Neutrophil (primary cell): ENCODE data around the gene TRAIP.

Source experiments
- H3K27ac ChIP-seq: fragments of 200-600 bp; sonication (generic); 2 replicates; pipeline ENCODE4 v1.5.1; 2016; ENCODE audit warnings: mild to moderate bottlenecking, moderate library complexity
- H3K27me3 ChIP-seq: fragments of 200-600 bp; sonication (generic); 2 replicates; pipeline ENCODE4 v1.6.0; 2016; ENCODE audit warnings: mild to moderate bottlenecking
- H3K36me3 ChIP-seq: fragments of 200-600 bp; sonication (generic); 2 replicates; pipeline ENCODE4 v1.5.1; 2017
- H3K4me1 ChIP-seq, 2 experiments: fragments of 200-600 bp in 1 of 2; sonication (generic) in 1 of 2; 1 replicate in 1 of 2; 2 replicates in 1 of 2; pipeline versions ENCODE4 v1.5.1 to v1.6.1; 2013 to 2016; ENCODE audit warnings: low read depth in 1 of 2, low read length in 1 of 2, mild to moderate bottlenecking in 1 of 2, moderate library complexity in 1 of 2; ENCODE audit not compliant: control insufficient read depth in 1 of 2, insufficient read depth in 1 of 2
- H3K4me3 ChIP-seq, 2 experiments: fragments of 200-600 bp in 1 of 2; sonication (generic) in 1 of 2; 1 replicate in 1 of 2; 2 replicates in 1 of 2; pipeline ENCODE4 v1.5.1; 2013 to 2016; ENCODE audit warnings: low read depth in 1 of 2, low read length in 1 of 2, mild to moderate bottlenecking in 1 of 2, moderate library complexity in 1 of 2
- H3K9me3 ChIP-seq: fragments of 200-600 bp; sonication (generic); 2 replicates; pipeline ENCODE4 v1.5.1; 2016
- TF ChIP-seq, protein P1 (sequence below): fragments of 200-600 bp; sonication (generic); IDR thresholded peaks from 2 replicates; pipeline ENCODE4 v1.5.1; 2016; ENCODE audit warnings: antibody characterized with exemption

TRAIP gene

DNA sequence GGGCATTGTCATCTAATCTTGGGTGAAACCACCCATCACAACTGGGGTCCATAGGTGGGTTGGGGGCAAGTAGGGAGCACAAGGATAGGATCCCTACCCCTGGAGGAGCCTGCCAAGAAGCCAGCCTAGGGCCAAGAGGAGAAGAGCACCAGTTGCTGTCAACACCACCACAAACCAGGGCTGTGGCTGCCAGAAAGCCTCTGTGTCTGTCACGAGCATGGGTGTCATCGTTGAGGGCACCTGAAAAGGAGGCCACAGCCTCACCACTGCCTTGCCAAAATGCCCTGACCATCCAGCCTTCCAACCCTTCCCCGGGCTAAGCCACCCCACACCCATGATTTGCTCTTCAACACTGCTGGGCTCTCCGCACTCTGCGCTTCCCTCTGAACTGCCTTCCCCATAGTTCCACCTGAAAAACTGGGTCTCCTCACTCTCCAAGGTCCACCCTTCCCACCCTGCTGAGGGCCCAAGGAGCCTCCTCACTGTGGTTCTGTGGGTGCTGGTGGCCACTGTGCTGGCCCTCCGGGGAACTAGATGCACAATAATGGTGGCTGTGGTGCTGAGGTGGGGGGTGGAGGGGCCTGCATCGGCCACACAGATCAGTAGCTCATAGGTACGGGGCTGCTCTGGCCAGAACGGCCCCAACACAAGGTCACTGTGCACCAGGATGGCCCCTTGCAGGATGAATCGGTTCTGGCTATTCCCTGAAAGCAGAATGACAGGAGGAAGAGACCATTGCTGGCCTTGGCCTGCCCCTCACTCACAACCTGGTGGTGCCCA, 63.8 kb downstream of the TRAIP start:
- no peak overlapping the region for H3K27ac ChIP-seq
- TF ChIP-seq, protein P1, sequence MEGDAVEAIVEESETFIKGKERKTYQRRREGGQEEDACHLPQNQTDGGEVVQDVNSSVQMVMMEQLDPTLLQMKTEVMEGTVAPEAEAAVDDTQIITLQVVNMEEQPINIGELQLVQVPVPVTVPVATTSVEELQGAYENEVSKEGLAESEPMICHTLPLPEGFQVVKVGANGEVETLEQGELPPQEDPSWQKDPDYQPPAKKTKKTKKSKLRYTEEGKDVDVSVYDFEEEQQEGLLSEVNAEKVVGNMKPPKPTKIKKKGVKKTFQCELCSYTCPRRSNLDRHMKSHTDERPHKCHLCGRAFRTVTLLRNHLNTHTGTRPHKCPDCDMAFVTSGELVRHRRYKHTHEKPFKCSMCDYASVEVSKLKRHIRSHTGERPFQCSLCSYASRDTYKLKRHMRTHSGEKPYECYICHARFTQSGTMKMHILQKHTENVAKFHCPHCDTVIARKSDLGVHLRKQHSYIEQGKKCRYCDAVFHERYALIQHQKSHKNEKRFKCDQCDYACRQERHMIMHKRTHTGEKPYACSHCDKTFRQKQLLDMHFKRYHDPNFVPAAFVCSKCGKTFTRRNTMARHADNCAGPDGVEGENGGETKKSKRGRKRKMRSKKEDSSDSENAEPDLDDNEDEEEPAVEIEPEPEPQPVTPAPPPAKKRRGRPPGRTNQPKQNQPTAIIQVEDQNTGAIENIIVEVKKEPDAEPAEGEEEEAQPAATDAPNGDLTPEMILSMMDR, result no peak
- H3K9me3 ChIP-seq, result no peaks in the 10 kb centered on the region
- H3K27me3 ChIP-seq, result peaks cover 16% of the 10 kb centered on the region
- H3K4me1 ChIP-seq, result peaks cover 0 to 2% of the 10 kb centered on the region in 2 experiments
- no peaks in the 10 kb centered on the region for H3K36me3 ChIP-seq
- H3K4me3 ChIP-seq, result no peak overlapping the region

DNA sequence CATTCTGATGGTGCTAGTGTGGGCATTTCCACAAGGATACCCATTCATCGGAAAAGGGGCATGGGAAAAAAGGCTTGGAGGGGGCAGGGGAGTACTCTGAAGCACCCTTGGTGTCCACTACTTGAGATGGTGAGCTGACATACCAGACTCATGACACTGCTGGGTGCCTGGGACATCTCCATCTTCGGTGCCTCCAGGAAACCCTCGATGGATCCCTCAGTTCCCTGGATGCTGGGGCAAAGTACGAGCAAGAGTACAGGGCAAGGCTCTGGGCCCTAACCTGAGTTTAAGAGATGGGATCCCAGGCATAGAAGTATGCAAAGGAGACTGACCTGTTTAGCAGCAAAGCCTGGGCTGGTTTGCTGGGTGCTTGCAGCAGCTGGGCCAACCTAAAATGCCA, 64.8 kb downstream of the TRAIP start:
- H3K36me3 ChIP-seq, result no peaks in the 10 kb centered on the region
- TF ChIP-seq, protein P1, result no peak
- no peaks in the 10 kb centered on the region for H3K9me3 ChIP-seq
- no peak overlapping the region for H3K4me3 ChIP-seq
- H3K27me3 ChIP-seq, result peaks cover 16% of the 10 kb centered on the region
- H3K27ac ChIP-seq, result no peak overlapping the region
- H3K4me1 ChIP-seq, result peaks cover 6 to 9% of the 10 kb centered on the region in 2 experiments

DNA sequence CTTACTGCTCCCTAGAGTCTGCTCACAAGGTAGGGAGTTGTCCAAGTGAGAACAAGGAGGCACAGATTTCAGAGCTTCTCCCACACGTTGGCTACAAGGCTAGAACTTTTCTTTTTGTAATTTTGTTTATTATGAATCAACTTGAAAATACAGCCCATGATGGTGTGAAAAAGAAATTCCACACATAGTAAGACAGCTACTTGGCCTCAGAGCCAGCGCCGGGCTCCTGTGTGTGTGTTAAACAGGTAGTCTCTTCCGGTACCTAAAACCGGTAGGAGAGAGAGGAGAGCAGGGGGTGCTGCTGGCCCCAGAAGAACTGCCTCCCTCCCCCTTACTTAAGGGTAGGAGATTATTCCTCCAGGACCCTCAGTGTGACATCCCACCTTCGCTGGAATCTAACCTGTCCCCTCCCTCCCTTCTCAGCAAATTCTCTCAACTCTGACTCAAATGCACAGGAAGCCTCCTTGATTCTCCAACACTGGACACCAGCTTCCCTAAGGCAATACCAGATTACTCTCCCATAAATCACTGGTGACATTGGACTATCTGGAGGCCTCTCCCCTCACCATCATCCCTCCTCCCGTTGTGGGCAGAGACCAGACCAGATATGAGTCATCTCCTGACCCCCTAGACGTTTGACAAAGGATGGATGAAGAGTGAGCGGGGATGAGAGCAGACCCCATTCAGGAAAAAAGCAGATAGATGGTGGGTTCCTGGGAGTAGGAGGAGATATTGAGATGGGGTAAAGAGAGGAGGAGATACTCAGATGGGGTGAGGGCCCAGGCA, 65.5 kb downstream of the TRAIP start:
- Histone ChIP-seq H3K27ac (no peak overlapping the region), H3K36me3 (no peaks in the 10 kb centered on the region), H3K4me3 (no peak overlapping the region), H3K4me1 (peaks cover 6 to 10% of the 10 kb centered on the region in 2 experiments), H3K27me3 (peaks cover 16% of the 10 kb centered on the region), H3K9me3 (no peaks in the 10 kb centered on the region)
- TF ChIP-seq, protein P1, result no peak

DNA sequence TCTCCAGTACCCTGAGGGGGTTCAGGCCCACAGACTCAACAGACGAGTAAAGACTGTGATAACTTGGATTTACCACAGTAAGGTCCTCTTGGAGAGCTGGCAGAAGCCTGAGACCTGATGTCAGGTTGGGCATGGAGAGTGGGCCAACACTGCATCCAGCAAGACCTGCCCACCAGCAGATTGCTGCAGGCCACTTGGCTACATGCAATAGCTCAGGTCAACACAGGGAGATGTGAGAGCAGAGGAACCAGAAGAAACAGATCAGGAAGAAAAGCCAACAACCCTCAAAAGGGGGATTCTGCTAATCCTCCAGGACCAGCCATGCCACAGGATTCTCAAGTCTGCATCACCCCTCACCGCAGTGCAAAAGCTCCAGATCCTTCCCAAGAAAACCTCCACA, 68.3 kb downstream of the TRAIP start:
- TF ChIP-seq, protein P1, result no peak
- Histone ChIP-seq H3K9me3 (no peaks in the 10 kb centered on the region), H3K4me1 (peaks cover 21 to 24% of the 10 kb centered on the region in 2 experiments), H3K27me3 (peaks cover 16% of the 10 kb centered on the region), H3K4me3 (no peak overlapping the region), H3K36me3 (peaks cover 20% of the 10 kb centered on the region), H3K27ac (no peak overlapping the region)

DNA sequence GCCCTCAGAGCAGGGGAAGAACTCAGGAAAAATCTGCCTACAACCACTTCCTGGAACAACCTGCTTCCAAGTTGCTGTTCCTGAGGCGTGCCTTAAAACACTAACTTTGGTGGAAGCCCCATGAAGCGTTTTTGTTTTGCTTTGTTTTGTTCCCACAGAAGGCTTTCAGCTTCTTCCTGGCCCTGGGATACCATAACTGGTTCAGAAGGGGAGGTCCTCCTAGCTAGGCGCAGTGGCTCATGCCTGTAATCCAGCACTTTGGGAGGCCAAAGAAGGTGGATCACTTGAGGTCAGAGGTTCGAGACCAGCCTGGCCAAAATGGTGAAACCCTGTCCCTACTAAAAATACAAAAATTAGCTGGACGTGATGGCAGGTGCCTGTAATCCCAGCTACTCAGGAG, 68.8 kb downstream of the TRAIP start:
- TF ChIP-seq, protein P1, result no peak
- Histone ChIP-seq H3K9me3 (no peaks in the 10 kb centered on the region), H3K4me3 (no peak overlapping the region), H3K4me1 (peaks cover 21 to 24% of the 10 kb centered on the region in 2 experiments), H3K27ac (peak overlapping the region; percentile 96), H3K36me3 (peaks cover 23% of the 10 kb centered on the region), H3K27me3 (peaks cover 16% of the 10 kb centered on the region)
